Kidney tubule cell (primary cell): ENCODE results near the gene RASA3.
A peak's percentile ranks its signal among the peaks of the same experiment; 100 is the strongest.
"Not testable (repeated sequence)": the region's sequence is repeated elsewhere in the genome, so short reads cannot be mapped to it uniquely, and the experiment has no call there.

Experiments used
- DNase-seq: peaks from one replicate; pipeline ENCODE4 v3.0.0-alpha.2; 2018; ENCODE audit warnings: low spot score

The RASA3 gene

DNA sequence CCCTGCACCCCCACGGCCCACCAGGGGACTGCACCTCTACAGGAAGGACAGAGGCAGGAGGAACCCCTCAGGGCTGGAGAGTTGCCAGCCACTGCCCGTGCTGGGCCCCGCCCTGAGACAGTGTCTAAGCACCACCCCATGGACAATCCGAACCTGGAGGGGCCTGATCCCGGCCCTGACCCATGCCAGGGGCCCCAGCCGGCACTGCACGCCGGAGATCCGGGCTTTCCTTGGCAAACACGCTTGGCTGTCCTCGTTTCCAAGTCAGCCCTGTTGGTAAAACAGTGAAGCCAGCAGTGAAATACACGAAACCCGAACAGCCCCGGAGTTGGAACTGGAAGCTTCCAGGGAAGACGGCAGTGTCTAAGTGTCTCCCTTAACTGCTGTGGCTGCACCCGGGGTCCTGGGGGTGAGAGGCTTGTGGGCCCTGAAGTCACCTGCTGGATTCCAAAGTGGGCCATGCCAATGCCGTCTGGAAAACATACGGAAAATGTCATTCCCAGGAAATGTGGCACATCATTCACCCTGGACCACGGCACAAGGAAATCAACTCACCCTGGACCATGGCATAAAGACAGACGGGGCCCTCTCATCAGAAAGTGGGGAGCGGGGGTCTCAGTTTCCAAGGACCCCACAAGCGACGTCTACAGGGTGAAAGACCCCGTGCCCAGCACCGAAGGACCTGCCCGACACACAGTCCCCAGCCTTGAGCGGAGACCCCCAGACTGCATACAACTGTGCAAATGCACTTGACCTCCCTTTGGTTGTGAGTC is 30.9 kb downstream of the RASA3 start:
- DNase-seq, result no peak

DNA sequence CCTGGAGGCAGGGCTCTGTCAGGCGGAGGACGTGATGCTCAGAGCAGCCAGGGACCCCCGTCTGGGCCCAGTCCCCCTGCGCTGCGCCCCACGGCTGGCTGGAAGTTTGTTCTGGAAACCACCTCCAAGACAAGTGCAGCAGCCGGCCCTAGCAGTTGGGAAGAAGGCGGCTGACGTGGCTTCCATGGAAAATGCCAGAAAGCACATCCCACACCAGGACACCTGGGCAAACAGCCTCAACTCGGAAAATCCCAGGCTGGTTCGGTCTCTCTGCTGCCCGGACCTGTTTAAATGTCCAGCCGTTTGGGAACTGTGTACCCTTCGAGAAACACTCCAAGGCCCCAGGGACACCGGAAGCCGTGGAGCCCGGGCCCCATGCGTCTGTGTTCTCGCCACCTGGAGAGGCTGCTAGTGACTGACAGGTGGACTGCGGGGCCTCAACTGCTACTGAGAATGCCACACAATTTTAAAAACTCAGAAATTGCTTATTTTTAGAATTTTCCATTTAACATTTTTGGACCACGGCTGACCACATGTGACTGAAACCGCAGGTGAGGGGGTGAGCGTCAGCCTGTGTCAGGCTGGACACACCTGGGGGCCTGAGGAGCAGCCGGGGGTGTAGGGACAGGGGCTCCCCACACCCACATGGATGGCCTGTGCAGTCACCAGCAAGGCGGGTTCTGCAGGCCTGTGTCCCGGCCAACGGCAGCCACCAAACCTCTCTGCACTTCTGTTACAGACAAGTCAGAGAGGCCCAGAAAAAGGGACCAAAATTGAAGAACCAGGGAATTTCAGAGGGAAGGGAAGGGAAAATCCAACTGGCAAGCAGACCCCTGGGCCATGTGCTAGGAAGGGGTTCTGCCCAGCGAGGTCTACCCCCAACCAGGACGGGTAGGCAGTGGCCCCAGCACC is 31.7 kb downstream of the RASA3 start:
- DNase-seq, result no peak

DNA sequence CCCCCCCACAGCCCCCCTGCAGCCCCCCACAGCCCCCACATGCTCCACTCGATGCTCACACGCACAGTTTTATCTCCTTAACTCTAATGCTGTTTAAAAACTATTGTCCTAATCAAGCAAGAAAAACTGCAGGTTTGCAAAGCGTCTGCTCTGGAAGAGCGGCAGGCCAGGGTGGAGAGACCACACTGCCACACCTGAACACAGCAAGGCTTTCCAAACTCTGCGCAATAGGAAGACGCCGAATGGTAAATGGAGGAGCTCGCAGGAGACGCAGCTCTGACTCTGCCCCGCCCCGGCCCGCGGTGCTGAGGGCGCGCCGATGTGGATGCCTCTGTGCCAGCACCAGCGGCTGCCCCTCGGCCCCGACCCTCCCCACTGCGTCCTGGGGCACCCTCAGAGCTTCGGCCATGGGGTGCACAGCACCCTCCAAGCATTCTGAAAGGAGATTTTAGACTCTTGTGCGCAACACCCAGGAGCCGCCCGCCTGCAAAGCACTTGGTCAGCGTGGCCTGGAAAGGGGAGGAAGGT is 32.4 kb downstream of the RASA3 start:
- no peak for DNase-seq

DNA sequence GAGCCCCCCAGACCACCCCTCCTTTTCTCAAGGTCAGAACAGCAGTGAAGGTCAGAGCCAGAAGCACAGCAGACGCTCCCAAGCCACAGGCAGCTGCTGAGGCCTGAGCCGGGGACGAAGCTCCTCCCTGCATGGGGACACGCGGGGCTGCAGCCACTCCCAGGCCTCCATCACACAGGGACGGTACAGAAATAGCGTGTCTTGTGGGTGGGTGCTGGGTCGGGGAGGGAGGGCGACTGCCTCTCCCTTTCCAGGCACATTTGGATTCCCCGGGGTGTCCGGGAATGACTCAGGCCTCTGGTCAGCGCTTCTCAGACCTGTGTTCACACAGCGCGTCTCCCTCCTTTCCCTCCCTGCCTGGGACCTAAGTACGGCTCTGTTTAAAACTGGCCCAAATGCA is 33.2 kb downstream of the RASA3 start:
- DNase-seq, result peak; percentile 87

DNA sequence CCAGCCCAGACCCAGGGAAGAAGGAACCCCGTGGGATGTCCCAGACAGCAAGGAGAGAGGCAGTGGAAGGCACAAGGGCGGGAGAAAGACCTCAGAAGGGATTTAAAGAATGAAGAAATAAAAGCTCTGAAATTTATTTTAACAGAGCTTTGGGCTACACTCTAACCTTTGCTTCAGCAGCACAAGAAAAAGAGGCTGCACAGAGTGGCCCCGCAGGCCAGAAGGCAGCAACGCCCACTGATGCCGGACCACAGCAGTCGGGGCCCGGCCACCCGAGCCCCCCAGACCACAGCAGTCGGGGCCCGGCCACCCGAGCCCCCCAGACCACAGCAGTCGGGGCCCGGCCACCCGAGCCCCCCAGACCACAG is 33.8 kb downstream of the RASA3 start:
- not testable (repeated sequence) for DNase-seq

DNA sequence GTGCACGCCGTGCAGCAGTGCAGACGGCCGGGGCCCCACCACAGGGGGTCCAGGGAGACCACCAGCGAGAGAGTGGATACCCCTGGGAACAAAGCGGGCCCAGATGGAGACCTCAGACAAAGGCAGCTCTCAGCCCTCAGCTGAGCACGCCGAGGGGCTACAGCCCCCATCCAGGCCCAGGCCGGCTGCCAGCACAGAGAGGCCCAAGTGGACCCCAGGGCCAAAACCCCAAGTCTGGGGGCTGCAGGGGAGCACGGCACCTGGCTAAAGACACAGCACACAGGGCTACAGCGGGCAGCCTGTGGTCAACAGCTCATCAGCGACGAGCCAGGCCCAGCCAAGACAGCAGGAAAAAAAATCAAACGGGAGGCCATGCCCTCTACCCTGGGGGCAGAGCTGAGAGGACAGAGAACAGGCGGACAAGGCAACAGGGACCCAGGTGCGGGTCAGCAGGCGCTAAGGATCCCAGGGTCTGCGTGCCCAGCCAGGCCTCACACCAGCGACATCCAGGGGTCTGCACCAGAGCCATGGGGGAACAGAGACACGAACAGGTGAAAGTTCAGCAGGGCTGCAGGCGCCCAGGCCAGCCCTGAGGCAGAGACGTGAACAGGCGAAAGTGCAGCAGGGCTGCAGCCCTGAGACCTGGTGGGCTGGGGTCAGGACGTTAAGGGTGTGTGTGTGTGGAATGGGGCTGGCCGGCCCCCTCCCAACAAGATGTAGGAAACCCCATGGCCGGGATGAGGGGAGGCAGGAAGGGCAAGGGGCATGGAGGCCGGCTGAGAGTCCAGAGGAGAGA is 34.3 kb downstream of the RASA3 start:
- no peak for DNase-seq

DNA sequence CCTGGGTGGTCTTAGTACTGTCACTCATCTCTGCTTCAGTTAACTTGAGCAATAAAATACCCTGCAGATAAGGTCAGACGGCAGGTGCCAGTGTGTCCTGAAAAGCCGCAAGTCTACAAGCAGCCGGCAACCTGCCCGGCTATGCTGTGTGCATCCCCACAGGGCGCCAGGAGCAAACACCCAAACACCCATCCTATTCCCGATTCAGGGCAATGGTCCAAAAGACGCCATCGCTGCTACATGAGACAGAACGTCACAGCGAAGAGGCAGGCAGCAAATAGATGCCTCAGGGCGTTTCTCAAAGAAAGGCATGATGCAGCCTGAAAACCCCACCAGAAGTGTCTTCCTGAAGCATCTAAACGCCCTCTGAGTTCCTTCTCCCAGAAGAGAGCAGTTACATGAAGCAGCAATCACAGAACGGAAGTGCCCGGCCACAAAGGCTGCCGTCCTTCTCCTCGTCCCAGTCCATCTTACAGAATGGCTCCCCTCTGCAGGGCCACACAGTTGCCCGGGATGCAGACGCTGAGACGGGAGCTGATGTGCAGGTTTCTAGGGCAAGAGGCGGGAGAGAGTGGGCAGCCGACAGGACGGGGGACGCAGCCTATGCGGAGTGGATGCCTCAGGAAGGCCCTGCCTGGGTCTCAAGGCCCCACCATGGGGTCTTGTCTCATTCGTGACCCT is 35.1 kb downstream of the RASA3 start:
- no peak for DNase-seq

DNA sequence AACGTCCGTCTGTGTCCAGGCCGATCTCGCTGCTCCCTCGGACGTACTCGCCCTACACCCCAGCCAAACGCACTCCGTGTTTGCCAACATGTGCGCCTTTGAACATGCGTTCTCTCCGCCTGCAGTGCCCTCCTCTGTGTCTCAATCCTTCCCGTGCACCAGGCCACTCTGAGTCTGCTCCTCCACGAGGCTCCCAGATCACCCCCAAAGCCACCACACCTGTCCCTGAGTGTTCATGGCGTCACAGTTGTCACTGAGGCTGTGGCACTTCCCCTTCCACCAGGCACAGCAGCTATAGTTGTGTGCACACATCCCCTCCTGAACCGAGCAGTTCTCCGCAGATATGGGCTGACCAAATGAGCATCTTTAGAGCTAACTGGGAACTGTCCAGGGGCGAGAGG is 35.6 kb downstream of the RASA3 start:
- DNase-seq, result no peak

DNA sequence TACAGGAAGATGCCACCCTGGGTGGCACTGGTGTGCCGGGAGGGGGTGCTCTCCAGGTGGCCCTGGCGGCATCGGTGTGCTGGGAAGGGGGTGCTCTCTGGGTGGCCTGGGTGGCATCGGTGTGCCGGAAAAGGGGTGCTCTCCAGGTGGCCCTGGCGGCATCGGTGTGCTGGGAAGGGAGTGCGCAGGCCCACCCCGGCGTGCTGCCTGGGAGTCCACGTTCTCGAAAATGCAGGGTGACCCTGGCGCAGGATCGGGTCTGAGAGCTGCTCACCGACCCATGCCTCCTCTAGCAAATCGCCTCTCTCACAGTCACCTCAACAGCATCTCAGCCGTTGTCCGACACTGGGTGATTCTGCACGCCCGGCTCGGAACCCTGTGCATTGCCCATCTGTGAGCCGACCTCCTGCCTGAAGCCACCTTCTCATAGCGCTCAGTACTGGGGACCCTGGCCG is 36.4 kb downstream of the RASA3 start:
- DNase-seq, result no peak

DNA sequence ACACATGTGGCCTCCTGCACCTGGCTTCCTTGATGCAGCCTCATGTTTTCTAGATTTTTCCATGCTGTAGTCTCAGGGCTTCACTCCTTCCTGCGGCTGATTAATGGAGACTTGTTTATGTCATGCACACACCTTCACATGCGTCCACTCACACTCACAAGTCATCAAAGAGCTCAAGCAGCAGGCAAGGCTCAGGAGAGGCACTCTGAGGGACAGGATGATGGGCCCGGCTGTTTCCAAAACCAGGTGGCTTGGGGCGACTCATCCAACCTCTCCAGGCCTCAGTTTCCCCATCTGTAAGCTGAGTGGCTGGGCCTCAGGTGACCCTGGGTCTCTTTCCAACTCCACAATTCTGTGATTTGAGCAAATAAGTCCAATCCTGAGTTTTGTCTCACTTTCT is 36.9 kb downstream of the RASA3 start:
- DNase-seq, result no peak

DNA sequence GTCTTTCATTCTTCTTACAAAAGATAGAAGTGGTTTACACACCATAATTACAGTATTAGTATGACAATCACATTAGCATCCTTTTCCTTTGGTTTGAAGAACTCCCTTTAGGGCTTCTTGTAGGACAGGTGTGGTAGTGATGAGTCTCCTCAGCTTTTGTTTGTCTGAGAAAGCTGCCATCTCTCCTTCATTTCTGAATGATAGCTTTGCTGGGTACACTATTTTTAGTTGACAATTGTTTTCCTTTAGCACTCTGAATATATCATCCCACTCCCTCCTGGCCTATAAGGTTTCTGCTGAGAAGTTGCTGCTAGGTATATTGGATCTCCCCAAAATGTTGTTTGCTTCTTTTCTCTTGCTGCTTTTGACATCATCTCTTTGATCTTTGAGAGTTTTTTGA is 39.3 kb downstream of the RASA3 start:
- no peak for DNase-seq

DNA sequence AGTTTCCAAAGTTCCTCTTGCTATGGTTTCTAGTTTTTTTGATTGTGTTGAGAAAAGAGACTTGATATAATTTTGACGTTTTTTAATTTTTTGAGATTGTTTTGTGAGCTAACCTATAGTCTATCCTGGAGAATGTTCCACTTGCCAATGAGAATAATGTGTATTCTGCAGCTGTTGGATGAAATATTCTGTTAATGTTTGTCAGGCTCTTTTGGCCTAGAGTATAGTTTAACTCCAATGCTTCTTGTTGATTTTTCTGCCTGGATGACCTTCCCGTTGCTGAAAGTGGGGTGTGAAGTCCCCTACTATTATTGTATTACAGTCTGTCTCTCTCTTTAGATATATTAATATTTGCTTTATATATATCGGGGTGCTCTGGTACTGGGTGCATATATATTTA is 40.0 kb downstream of the RASA3 start:
- DNase-seq, result no peak

DNA sequence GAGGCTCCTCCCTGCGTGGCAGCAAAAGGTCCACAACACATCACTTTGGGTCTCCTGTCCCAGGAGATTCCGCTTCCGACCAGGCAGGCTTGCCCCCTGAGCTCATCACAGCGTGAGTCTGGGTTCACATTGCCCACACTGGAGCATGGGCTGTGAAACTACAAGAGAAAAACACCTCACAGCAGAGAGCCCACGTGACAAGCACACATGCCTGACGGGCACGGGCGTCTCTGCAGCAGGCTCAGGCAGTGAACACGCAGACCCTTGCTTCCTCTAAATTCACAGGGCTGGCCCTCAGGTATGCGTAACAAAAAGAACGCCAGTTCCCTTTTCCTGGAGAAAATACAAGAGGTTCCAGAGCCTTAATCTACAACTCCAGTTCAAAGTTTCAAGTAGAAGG is 41.9 kb downstream of the RASA3 start:
- DNase-seq, result no peak

DNA sequence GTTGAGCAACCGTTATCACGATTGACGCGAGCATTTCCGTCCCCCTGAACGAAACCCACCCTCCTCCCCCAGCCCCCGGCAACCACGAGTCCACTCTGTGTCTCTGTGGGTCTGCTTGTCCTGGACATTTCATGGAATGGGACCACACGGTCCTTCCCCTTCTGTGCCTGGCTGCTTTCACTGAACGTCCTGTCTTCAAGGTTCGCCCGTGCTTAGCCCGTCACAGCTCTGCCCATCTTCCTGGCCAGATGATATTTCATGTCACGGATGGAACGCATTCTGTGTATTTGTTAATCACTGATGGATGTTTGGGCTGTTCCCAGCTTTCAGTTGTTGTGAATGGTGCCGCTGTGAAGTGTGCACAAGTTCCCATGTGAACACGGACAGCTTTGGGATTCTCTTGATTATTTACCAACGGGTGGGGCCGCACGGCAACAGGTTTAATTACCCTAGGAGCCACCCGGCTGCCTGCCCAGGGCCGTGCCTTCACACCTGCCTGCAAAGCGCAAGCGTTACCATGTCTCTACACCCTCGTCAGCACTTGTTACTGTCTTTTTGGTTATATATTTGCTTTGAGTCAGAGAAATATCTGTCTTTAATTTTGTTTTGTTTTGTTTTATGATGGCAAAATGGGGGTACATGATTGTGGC is 42.5 kb downstream of the RASA3 start:
- no peak for DNase-seq

DNA sequence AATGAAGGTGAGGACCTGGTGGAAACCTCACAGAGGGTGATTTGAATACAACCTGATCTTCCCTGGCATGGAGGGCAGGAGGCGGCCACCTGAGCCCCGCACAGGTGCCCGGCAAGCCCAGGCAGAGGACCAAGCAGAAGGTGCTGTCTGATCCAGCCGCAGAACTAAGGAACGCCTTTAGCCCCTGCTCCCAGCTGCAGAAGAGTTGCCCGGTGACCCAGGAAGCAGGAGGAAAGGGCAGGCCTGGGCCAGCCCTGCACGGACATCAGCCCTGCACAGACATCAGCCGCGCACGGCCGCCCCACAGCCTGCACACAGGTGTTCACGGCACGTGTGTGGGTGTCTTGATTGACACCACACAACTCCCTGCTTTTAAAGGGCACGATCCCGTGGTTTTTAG is 43.1 kb downstream of the RASA3 start:
- no peak for DNase-seq

DNA sequence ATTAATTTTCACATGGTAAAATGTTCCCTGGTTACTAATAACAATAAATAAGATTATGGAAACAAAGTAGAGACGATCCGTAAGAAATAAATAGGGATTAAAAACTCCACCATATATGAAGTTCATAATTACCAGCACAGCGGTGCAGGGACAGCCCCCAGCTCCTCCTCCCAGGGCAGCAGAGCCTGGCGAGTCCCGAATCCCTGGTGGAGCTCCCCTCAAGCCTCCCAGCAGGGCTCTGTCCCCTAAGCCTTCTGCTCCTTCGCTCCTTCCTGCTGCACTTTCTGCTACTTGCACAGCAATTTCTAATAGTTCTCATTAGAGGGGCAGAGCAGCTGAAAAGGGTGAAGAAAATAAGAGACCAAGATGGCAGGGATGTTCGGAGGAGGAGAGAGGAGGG is 43.6 kb downstream of the RASA3 start:
- DNase-seq, result no peak

DNA sequence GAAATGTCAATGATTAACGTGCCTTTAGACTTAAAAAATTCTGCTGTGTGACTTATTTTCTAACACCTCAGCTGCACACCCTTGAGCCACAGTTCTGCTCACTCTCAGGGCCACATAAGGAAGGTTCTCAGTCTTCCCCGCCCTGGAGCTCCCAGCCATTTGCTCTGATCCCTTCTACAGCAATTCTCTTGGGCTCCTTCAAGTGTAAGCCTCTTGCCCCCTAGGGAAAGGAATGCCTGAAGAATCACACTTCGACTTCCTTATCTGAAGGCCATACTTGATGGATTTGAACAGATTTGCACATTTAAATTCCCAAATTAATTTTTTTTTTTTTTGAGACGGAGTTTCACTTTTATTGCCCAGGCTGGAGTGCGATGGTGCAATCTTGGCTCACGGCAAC is 44.2 kb downstream of the RASA3 start:
- DNase-seq, result no peak

DNA sequence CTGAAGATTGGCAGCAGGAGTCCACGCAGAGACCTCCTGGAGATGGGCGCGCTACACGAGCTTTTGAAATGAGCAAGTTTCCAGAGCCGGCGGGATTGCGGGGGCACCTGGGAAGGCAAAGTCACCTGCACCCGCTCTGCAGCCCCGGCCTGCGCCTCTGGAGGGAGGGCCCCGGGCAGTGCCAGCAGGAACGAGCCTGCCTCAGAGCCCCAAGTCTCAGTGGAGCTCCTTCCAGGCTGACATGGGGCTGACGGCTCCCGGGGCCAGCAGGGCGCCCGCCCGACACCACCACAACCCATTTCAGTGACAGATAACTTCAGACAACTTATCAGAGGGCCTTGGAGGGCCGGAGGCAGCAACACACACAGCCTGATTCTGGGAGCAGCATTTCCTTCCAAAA is 45.0 kb downstream of the RASA3 start:
- DNase-seq, result no peak

DNA sequence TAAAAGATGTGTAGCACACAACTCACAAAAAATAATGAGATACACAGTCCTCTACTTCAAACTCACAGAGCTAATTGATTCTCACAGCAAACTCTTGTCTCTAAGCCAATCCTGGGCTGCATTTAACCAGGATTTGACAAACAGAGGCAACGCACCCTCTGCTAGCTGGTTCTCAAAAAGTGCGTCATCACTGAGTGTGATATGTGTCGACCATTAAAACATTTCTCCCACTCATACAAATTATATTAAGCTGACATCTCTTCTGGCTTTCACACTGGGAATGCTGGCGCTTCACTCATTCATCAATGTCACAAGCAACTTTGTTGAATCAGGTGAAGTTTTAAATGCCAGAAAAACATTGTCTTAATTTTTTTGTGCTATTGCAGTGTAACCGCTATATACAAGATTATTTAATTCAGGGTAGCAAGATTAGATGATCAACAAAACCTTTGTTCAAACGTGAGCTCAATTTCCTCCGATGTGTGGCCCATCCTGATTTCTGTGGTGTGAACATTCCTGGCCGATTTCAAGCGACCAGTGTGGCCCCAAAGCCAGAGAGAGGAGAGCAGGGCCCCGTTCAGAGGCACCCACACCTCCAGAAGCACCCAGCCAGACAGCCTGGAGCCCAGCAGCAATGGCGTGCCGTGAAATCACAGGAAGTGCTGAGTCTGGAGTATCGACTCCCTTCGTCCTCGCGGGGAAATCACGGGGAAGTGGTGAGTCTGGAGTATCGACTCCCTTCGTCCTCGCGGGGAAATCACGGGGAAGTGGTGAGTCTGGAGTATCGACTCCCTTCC is 49.4 kb downstream of the RASA3 start:
- no peak for DNase-seq
